BJ (cell line): ENCODE measurements around the gene EPB41L4A. TPM values are rescaled to one million over a fixed set of nuclear protein-coding genes. Genes with fewer than 3 reads are reported as not detected.
A peak's percentile ranks its signal among the peaks of the same experiment; 100 is the strongest.

Source experiments
- CTCF ChIA-PET: fragments of 350-600 bp; formaldehyde crosslinking; extraction: SDS; loops from one replicate; lab custom pipeline; 2021; ENCODE audit warnings: antibody characterized with exemption, inconsistent platforms; lab: Yijun Ruan, JAX
- POLR2A ChIA-PET: fragments of 300-600 bp; sonication (Branson Sonifier 250); formaldehyde crosslinking; extraction: SDS; loops from one replicate; lab custom pipeline; 2021; ENCODE audit warnings: antibody characterized with exemption; lab: Charles Lee
- DNase-seq: peaks from one replicate; pipeline ENCODE4 v3.0.0-alpha.2; 2011; ENCODE audit warnings: low read depth
- H3K27me3 ChIP-seq: 2 replicates; pipeline ENCODE4 v1.6.0; 2011; ENCODE audit warnings: low read length; ENCODE audit not compliant: control insufficient read depth, insufficient read depth
- H3K36me3 ChIP-seq: 2 replicates; pipeline ENCODE4 v1.5.1; 2011; ENCODE audit warnings: low read length; ENCODE audit not compliant: control insufficient read depth, insufficient read depth
- H3K4me3 ChIP-seq: 2 replicates; pipeline ENCODE4 v1.5.1; 2011; ENCODE audit warnings: low read depth, mild to moderate bottlenecking, control low read depth, low read length
- polyA plus RNA-seq: library from polyadenylated mRNA; depleted of rRNA; stranded (reverse); fragments of >200 nt; gene quantifications from 2 replicates; pipeline ENCODE4 v1.2.3, GENCODE V29; 2011
- TF ChIP-seq, protein P1 (sequence below): IDR thresholded peaks from 2 replicates; pipeline ENCODE4 v1.5.1; 2011; ENCODE audit warnings: low read depth, mild to moderate bottlenecking, control low read depth, inconsistent platforms, low read length, moderate library complexity; ENCODE audit not compliant: insufficient read depth

The EPB41L4A gene
- polyA plus RNA-seq, 1 experiment: 0.04 TPM

DNA sequence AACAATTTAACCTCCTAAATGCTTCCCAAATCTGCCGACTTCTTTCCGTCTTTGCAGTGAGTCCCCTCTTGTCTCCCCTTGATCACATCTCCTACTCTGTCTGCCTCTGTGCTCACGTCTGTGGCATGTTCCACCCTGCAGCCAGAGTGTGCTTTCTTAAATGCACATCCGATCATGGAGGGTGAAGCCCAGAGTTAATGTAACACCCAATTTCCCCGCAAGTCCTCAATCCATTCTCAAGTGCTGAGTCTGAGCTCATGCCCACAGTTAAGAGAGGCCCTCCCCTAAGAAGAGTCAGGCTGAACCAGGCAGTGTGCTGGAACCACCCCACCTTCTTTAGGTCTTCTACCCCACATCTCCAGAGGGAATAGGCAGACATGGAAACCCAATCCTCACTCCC is 164.8 kb downstream of the EPB41L4A start:
- TF ChIP-seq, protein P1, sequence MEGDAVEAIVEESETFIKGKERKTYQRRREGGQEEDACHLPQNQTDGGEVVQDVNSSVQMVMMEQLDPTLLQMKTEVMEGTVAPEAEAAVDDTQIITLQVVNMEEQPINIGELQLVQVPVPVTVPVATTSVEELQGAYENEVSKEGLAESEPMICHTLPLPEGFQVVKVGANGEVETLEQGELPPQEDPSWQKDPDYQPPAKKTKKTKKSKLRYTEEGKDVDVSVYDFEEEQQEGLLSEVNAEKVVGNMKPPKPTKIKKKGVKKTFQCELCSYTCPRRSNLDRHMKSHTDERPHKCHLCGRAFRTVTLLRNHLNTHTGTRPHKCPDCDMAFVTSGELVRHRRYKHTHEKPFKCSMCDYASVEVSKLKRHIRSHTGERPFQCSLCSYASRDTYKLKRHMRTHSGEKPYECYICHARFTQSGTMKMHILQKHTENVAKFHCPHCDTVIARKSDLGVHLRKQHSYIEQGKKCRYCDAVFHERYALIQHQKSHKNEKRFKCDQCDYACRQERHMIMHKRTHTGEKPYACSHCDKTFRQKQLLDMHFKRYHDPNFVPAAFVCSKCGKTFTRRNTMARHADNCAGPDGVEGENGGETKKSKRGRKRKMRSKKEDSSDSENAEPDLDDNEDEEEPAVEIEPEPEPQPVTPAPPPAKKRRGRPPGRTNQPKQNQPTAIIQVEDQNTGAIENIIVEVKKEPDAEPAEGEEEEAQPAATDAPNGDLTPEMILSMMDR: no peak
- no peak for DNase-seq
- Histone ChIP-seq H3K36me3 (no peaks in the 10 kb centered on the region), H3K27me3 (no peaks in the 10 kb centered on the region), H3K4me3 (no peak overlapping the region)
- ChIA-PET POLR2A (no interaction called here), CTCF (no interaction called here)

DNA sequence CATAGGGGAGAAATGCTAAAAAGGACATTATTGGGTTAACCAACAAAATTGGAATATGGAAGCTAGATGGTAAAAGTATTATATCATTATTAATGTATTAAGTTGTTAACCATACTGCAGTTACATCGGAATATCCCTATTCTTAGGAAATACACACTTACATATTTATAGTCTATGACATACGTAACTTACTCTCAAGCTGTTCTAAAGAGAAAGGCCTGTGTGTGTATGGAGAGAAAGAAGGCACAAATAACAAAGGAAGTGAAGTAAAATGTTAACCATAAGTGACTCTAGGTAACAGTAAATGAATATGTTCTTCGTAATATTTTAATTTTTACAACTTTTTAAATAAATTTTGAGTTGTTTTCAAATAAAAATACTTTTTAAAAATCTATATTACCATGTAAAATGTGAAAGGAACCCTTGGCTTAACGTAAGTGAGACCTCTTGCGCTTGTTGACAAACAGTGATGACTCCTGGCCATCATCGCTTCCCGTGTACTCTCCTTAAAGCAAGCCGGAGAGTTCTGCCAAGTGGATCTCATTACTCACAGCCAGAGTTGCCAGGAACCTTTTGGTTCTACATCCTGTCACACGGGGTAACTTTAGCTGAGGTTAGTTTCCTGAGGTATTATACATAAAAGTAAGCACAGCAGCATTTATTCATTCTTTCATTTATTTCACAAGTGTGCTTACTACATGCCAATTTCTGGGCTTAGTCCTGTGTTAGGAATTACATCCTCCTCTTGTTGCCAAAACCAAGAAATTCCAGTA is 165.4 kb downstream of the EPB41L4A start:
- ChIA-PET POLR2A (no interaction called here), CTCF (no interaction called here)
- DNase-seq: peak; percentile 5
- Histone ChIP-seq H3K4me3 (no peak overlapping the region), H3K27me3 (no peaks in the 10 kb centered on the region), H3K36me3 (no peaks in the 10 kb centered on the region)
- TF ChIP-seq, protein P1: no peak

DNA sequence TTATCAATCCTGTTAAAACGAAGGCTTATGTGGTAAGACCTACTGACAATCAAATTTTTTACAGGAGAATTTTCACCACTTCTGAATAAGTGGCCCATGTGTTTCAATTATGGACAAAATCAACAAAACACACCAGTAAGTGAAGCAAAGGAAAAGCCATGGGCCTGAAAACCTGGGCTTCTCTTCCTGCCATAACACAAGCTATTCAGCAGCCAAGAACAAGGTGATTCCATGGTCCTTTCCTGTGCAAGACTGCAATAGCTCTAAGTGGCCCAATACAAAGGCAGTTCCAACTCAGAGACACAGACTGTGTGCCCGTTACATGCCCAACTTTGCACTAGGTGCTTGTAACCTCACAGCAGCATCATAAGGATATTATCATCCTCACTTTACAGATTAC is 168.5 kb downstream of the EPB41L4A start:
- Histone ChIP-seq H3K27me3 (no peaks in the 10 kb centered on the region), H3K36me3 (no peaks in the 10 kb centered on the region), H3K4me3 (no peak overlapping the region)
- DNase-seq: no peak
- ChIA-PET POLR2A (no interaction called here), CTCF (no interaction called here)
- TF ChIP-seq, protein P1: no peak

DNA sequence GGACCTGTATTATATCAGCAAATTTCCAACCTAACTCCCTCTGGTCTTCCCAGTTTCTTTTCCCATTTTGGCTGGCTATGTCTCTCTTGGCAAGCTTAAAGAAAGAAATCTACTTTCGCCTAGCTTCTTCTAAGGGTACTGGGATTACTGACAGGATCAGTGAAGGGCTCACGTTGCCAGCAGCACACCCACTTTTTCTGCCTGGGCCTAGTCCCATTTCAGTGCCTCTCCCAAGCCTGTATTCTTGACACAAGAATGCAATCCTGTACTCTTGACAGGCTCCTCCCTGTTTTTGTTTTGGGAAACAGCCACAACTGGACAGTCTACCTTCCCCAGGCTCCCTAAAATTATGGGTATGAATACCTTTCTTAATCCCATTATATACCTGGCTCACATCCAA is 170.5 kb downstream of the EPB41L4A start:
- no peaks in the 10 kb centered on the region for H3K27me3 ChIP-seq
- ChIA-PET CTCF (no interaction called here), POLR2A (no interaction called here)
- DNase-seq: no peak
- H3K4me3 ChIP-seq: no peak overlapping the region
- TF ChIP-seq, protein P1: no peak
- no peaks in the 10 kb centered on the region for H3K36me3 ChIP-seq

DNA sequence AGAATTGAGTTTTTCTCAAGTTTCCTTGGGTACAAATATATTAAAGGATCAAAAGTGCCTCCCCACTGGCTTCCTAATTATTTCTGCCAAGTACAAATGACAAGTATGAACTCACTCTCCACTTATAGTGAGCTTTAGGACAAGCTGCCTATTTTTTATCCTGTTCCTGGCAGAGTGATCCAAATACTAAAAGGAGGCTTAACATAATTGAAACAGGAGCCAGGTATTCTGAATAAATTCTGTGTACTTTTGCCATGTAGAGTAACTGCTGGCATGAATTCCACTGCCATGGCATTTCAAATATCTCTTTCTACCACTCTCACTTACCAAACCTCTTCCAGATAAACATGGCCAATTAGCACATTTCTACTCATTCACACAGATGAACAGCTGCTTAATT is 171.1 kb downstream of the EPB41L4A start:
- H3K4me3 ChIP-seq: no peak overlapping the region
- H3K36me3 ChIP-seq: no peaks in the 10 kb centered on the region
- DNase-seq: no peak
- TF ChIP-seq, protein P1: no peak
- H3K27me3 ChIP-seq: no peaks in the 10 kb centered on the region
- ChIA-PET POLR2A (no interaction called here), CTCF (no interaction called here)
